HG02840 (cell line): ENCODE measurements around the gene USP12.
"Not testable (repeated sequence)": the region's sequence is repeated elsewhere in the genome, so short reads cannot be mapped to it uniquely, and the experiment has no call there.

Source experiments
- ATAC-seq: cut with Tn5 transposase; IDR thresholded peaks from one replicate; pipeline ENCODE4 v1.9.1; 2021; ENCODE audit warnings: mild to moderate bottlenecking, moderate library complexity, moderate number of reproducible peaks; ENCODE audit not compliant: unreplicated experiment, low FRiP score

USP12 gene

DNA sequence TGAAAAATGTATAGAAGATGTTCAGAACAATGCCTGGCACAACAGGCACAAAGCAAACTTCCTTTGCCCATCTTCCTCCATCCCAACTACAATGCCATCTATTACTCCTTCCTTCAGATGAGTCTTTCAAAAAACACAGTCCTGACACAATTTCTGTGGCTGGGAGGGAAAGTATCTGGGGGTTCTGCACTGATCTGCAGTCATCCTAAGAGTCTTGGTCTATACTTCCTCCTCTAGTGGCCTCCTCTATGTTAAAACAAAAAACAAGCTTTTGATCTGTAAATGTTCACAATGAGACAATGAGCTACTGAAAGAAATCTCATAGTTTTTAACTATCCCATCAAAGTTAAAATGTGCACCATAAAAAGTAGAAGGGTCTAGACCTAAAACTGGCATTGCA, 44.8 kb downstream of the USP12 start:
- ATAC-seq, result no peak

DNA sequence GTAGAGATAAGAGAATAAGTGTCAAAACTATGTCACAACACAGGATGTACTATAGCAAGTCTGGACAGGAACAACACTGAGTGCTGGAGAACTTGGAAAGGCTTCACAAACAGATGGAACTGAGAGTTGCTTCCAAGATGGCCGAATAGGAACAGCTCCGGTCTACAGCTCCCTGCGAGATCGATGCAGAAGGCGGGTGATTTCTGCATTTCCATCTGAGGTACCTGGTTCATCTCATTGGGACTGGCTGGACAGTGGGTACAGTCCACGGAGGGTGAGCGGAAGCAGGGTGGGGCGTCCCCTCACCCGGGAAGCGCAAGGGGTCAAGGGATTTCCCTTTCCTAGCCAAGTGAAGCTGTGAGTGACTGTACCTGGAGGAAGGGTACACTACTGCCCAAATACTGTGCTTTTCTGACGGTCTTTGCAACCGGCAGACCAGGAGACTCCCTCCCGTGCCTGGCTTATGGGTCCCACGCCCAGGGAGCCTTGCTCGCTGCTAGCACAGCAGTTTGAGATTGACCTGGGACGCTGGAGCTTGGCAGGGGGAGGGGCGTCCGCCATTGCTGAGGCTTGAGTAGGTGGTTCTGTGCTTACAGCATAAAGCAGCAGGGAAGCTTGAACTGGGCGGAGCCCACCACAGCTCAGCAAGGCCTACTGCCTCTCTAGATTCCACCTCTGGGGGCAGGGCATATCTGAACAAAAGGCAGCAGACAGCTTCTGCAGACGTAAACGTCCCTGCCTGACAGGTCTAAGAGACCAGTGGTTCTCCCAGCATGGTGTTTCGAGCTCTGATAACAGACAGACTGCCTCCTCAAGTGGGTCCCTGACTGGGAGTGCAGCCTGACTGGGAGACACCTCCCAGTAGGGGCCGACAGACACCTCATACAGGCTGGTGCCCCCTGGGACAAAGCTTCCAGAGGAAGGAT, 46.0 kb downstream of the USP12 start:
- ATAC-seq, result no peak

DNA sequence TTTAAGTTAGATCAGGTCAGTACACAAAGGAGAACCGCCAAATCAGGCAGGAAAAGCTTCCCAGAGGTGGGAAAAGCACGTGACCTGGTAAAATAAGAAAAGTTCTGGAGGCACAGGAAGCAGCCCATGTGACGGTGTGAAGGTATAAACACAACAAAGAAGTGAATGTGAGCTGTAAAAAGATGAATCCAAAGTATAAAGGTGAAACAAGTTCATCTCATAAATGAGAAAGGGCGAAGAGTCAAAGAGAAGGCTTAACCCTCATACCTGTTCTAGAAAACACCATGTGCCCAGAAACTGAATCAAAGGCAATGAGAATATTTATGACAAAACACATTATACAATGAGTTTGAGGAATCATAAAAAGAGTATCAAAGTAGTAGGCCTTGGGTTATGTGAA, 47.0 kb downstream of the USP12 start:
- no peak for ATAC-seq

DNA sequence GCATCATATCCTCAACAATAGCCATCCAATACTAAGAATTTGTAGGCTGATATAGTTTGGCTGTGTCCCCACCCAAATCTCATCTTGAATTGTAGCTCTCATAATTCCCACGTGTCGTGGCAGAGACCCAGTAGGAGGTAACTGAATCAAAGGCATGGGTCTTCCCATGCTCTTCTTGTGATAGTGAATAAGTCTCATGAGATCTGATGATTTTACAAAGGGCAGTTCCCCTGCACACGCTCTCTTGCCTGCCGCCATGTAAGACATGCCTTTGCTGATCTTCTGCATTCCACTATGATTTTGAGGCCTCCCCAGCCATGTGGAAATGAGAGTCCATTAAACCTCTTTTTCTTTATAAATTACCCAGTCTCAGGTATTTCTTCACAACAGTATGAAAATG, 48.2 kb downstream of the USP12 start:
- not testable (repeated sequence) for ATAC-seq

DNA sequence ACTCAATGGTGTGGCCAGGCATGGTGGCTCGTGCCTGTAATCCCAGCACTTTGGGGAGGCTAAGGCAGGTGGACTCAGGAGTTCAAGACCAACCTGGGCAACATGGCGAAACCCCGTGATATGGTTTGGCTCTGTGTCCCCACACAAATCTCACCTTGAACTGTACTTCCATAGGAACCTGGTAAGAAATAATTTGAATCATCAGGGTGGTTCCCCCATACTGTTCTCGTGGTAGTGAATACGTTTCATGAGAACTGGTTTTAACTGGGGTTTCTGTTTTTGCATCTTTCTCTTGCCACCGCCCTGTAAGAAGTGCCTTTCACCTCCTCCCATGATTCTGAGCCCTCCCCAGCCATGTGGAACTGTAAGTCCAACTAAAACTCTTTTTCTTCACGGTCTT, 49.6 kb downstream of the USP12 start:
- no peak for ATAC-seq

DNA sequence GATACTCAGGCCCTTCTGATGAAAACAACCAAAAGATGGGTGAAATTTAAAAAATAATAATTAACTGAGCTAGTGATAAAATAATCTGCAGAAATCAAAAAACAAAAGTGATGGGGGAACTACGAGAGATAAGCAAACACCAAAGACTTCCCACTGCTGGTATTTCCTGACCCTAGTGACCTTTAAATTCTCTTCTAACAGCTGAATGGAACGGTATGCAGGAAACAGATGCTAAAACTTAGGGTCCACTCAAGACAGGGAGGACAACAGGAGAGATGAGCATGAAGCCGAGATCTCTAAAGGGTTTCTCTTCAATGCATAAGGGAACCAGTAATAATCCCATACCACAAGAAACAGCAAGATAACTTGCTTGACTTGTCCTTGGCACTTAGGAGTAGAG, 50.8 kb downstream of the USP12 start:
- no peak for ATAC-seq

DNA sequence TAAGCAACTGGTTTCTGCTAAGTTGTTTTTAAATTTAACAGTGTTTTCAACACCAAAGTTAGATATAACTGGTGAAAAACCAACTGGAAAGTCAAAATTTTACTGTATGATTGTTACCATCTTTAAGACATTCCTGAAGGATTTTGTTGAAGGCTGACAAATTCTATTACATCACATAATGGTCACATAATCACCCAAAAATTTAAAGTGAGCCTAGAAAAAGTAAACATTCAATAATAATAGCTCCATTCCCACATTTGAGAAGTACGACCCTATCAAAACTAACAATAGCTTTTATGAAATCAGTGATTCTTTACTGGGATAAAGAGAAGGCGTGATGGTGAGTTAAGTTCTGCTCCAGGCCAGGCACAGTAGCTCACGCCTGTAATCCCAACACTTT, 51.6 kb downstream of the USP12 start:
- ATAC-seq, result no peak

DNA sequence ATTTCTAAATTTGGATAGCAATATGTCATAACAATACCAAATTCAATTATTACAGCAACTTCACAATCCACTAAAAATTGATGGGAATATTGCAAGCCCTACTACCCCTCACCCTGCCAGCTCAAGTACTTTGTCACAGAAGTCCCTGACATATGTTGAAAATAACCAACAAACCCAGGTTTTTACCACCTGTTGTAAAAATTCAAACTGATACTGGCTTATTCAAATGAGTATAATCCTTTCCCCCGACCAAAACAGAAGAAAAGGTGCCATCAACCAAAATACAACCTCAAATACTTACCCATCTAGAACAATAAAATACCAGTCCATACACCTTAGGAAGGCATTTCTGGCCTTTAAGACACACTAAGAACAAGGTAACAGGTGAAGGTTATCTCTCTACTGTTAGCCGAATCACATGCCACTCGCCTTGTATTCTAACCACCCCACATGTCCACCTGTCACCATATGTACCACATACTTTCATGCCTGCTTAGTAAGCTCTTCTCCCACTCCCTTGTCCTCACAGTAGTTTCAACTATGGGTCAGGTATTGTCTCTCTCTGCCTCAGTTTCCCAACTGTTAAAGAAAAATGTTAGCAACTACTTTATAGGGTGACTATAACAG, 53.1 kb downstream of the USP12 start:
- no peak for ATAC-seq

DNA sequence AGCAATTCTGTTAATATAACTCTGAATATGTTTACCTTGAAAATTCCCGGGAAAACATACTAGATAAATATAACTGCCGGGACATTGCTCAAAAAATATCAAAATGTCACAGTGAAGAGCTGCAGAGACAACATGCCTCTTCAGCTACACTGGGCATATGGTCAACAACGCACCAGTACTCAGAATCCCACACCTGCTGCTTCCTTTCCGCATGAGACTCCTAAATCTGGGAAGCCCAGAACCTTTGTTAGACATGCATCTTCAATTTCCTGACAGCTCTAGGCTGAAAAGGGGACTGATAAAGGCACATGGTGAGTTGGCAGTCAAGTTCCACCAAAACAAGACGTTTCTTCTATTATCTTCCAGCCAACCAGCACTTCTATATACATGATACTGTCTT, 53.7 kb downstream of the USP12 start:
- ATAC-seq, result no peak

DNA sequence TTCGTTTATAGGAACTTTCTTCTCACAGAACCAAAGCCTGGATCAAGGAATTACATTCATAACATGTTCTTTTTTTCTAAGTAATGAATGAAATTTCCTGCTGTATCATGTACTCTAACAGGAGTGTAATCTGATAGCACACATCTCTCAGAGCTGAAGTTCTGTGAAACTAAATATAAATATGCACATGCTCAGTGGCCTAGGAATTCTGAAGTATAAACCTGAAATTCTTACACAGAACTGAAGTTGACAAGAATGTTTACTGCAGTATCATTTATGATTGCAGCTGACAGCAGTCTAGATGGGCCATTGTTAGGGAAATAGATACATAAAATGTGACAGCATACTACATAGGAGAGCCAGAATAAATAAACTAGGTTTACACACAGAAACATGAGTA, 54.5 kb downstream of the USP12 start:
- no peak for ATAC-seq

DNA sequence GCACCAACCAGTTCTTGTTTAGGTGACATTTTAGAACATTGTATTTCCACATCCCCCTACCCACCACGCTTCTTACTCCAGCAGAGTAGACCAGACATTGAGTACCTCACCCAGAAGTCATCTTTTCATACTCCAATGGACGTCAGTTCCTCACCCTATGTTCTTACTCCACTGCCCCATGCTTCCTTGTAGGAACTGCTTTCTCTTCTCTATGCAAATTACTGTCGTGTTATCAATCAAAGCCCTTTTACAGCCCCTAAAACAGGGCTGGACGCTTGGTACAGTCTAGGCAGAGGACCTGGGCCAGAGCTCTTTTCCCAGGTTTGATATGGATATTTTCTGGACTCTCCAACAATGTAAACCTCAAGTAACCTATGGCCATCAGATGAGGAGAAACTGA, 58.2 kb downstream of the USP12 start:
- no peak for ATAC-seq

DNA sequence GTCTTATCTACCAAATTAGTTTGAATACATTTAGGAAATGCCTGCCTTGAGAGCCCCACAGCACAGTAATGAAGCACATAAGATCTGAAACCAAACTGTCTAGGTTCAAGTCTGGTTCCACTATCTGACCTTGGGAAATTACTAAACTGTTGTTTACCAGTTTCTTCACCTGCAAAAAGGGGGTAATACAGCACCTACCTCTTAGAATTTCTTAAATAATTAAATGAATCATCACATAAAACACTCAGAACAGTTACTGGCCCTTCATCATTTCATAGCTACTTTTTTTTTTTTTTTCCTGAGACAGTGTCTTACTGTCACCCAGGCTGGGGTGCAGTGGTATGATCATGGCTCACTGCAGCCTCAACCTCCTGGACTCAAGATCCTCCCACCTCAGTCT, 59.6 kb downstream of the USP12 start:
- ATAC-seq, result no peak

DNA sequence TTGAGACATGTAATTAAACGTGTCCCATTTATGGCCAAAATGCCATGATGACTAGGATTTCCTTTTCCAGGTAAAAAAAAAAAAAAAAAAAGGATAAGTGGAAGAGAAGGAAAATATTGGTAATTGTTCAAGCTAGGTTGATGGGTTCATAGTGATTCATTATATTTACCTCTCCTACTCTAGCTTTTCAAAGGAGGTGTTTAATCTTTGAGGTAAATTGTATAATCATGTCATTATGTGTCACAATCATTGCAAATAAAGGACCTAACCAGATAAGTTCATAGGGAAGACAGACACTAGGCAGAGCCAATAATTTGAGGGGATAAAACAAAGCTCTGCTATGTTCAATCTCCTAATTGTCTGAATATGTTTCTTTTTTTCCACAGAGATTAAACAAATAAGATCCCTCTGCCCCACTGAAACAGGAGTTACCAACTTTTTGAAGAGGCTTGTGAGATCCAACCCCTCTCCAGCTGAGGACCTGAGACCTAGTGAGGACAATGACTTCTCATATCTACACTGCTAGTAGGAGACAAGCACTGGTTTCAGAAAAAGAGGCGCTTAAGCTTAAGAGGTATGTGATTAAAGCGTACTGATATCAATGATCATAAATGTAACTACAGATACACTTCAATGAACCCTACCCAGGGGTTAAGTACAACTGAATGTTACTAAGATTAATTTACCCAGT, 61.4 kb downstream of the USP12 start:
- ATAC-seq, result no peak

DNA sequence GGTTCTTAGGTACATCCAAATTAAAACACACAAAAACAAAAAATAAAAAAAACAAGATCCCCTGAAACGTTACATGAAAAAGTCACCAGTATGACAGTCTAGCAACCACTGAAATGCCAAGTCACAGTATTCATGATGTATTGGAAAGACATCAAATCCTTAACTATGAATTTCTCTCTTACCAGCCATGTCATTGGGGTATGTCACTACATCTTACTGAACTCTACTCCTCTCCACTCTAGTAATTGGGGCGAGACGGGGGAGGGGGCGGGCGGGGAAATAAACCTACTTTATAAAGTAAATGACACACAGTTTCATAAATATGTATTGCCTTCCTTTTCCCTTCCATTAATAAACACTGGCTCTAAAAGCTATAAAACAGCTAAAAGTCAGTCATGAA, 65.5 kb downstream of the USP12 start:
- no peak for ATAC-seq

DNA sequence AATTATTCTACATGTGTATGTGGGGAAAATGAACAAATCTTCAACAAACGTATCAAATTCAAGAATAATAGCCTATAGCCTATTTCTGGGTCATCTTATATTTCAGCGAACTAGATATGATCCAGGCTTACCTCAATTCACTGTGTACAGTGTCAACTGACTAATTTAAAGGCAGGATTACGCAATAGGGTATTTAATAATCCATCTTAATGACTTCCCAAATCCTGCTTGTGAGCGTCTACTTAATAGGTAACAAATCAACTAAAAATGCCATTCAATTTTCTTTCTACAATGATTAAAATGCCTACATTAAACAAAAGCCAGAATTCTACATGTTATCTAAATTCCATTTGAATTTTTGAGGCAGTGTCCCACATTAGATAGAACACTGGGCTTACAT, 67.0 kb downstream of the USP12 start:
- ATAC-seq, result no peak

DNA sequence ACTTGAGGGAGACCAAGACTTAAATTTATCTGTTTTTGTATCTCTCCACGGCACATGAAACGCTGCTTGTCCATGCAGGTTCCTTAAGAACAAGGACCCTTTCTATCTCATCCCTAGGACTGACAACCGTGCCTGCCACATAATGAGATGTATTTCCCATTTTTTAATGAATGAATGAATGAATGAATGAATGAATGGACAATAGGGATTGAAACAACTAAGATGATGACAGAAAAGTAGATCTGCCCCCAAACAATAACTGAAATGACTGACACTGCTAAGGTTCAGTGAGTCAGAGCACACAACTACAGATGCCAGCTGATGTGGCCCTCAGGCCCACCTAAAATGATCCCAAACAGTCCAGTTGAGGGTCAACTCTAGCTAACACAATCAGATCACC, 69.8 kb downstream of the USP12 start:
- no peak for ATAC-seq

DNA sequence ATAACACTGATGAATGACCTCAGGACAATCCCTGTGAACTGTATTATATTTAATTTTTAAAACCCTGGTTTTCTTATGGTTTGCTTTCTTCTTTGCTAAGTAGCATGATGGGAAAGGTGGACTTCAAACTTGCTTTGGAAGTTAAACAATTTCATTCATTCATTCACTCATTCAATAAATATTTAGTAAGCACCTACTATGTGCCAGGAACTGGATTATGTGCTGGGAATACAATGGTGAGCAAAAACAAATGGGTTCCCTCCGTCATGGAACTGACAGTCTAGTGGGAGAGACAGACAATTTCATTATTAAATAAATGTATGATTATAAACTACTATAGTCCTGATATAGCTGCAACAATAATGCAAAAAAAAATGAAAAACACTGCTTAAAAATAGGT, 70.3 kb downstream of the USP12 start:
- no peak for ATAC-seq

DNA sequence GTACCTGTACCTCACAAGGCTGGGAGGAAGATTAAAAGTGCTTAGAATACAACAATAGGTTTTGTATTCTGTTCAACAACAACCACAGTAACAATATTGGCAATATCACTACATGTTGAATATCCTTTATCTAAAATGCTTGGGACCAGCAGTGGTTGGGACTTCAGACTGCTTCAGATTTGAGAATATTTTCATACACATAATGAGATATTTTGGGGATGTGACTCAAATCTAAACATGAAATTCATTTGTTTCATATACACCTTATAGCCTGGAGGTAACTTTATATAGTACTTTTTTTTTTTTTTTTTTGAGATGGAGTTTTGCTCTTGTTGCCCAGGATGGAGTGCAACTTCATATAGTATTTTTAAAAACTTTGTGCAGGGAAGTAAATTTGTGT, 73.9 kb downstream of the USP12 start:
- no peak for ATAC-seq

DNA sequence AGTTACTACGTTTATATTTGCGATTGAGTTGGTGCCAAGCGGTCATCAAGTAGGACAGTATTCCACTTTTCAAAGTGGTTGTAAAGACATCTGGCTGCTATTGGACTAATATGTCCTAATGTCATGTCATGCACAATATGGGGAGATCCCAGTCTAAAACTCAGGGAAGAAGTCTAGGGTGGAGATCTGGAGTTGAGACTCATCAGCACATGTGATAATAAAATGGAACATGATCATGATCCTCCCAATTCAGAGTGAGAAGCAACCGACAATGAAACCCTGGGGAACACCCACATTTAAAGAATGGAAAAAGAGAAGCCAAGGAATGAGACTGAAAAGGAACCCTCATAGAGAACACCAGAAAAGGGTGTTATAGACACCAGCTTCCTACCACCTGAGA, 80.2 kb downstream of the USP12 start:
- ATAC-seq, result no peak

DNA sequence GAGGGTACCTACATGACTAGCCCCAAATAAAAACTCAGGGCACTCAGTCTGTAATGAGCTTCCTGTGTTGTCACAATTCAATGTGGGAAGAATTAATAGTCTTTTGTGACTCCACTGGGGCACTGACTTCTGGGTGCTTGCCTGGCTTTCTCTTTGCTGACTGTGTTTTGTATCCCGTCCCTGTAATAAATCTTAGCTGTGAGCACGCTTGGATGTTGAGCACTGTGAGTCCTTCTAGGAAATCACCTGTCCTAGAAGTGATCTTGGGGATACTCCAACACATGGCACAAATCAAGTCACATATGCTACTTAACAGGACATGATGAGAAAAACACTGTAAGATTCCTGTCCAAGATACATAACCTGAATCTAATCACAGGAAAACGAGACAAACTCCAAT, 83.0 kb downstream of the USP12 start:
- no peak for ATAC-seq

DNA sequence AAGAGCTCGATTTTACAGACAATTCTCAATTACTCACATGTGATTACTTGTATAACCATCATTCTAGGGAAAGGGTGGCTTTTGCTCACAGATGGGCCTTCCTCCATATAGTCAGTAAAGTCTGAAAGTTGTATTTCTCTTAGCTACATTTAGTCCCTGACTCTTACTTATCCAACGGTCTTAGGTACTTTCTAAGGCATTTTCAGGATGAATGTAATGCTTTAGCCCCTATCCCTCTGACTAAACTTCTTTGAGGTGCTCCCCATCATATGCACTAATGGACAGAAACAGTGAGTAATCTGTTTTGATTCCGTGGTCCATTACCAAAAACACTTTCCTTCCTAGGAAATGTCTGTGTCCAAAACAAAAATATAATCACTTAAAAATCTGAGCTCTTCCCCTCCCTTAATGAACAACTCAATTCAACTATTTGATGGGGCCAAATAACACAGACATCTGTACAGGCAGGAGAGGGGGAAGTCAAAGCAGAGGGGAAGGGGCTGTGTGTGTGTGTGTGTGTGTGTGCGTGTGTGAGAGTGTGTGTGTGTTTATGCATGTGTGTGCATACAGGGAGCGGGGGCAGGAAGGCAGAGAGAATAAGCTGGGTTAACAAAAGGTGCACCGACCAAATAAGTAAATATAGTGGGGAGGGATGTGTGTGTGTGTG, 84.9 kb downstream of the USP12 start:
- ATAC-seq, result no peak
